IPS DF 4.7 (cell line): ENCODE data around the gene CCNY.
"Not testable (repeated sequence)": the region's sequence is repeated elsewhere in the genome, so short reads cannot be mapped to it uniquely, and the experiment has no call there.

Experiments used
- DNase-seq: peaks from one replicate; pipeline ENCODE4 v3.0.0-alpha.2; 2013; ENCODE audit warnings: low spot score; ENCODE audit errors: extremely low read depth

CCNY gene

GRCh38 chr10:35382096-35382495 is 45.8 kb downstream of the CCNY start:
- DNase-seq = no peak

- no peak for DNase-seq
These were observed 48.1 kb downstream of the CCNY start for GRCh38 chr10:35384265-35384868.

DNA sequence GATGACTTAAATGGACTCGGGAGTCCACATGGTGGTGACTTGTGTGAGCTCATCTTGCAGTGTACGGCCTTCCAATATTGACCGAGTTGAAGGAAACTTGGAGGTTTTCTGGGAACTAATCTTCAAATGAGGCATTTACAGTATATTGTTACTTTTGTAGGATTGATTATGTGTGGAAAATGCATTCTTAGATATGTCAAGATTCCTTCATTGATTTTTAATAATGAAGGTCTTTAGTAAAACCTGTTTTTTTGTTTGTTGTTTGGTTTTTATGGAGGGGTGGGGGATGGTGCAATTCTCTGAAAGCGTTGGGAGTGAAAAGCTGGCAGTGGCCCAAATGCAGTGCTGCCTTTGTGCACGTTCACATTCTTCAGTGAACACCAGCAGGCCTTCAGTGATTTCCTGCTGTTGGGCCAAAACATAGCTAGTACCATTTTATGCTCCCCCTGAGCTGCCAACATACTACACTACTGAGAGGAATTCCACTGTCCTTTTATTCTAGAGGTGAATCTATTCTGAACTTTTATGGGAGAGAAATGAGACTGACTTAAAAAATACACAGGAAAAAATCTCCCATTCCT is 50.4 kb downstream of the CCNY start:
- DNase-seq = no peak

GRCh38 chr10:35387768-35388167 is 51.5 kb downstream of the CCNY start:
- DNase-seq = no peak

- no peak for DNase-seq
These were observed 51.9 kb downstream of the CCNY start for GRCh38 chr10:35388197-35388596.

DNA sequence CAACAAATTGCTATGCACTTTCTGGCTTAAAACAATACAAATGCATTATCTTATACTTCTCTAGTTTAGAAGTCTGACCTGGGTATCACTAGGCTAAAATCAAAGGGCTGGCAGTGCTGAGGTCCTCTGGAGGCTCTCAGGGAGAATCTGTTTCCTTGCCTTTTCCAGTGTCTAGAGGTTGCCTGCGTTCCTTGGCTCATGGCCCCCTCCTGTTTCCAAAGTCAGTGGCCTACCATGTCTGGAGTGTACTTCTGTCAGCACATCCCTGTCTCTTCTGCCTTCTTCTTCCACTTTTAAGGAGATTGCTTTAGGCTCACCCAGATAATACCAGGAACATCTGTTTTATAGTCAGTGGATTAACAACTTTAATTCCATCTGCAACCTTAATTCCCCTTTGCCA is 52.4 kb downstream of the CCNY start:
- no peak for DNase-seq

GRCh38 chr10:35390161-35390840 is 54.0 kb downstream of the CCNY start:
- DNase-seq = no peak

- DNase-seq = no peak
These were observed 54.5 kb downstream of the CCNY start for GRCh38 chr10:35390843-35391152.

GRCh38 chr10:35391153-35391953 is 55.0 kb downstream of the CCNY start:
- DNase-seq = no peak

GRCh38 chr10:35391954-35392262 is 55.6 kb downstream of the CCNY start:
- DNase-seq = no peak

GRCh38 chr10:35392482-35393228 is 56.3 kb downstream of the CCNY start:
- DNase-seq = no peak

DNA sequence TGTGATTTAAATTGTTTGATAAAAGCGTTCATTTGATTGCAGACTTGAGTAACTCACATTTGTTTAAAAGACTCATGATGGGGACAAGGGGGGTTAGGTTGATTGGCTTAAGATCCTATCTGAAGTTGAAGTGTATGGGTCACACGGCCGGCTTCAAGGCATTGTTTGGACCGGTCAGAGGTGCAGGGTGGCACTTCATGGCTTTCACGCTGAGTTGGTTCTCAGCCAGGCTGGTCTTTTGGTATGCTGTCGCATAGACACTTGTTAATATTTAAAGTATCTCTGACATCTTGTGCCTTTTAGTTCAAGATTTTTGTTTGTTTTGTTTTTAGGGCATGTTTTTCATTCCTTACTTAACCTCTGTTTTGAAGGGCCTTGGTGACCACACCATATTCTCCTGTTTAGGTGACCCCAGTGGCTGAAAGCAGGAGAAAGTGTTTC is 58.1 kb downstream of the CCNY start:
- no peak for DNase-seq

- DNase-seq = no peak
These were observed 58.6 kb downstream of the CCNY start for GRCh38 chr10:35394934-35395333.

DNA sequence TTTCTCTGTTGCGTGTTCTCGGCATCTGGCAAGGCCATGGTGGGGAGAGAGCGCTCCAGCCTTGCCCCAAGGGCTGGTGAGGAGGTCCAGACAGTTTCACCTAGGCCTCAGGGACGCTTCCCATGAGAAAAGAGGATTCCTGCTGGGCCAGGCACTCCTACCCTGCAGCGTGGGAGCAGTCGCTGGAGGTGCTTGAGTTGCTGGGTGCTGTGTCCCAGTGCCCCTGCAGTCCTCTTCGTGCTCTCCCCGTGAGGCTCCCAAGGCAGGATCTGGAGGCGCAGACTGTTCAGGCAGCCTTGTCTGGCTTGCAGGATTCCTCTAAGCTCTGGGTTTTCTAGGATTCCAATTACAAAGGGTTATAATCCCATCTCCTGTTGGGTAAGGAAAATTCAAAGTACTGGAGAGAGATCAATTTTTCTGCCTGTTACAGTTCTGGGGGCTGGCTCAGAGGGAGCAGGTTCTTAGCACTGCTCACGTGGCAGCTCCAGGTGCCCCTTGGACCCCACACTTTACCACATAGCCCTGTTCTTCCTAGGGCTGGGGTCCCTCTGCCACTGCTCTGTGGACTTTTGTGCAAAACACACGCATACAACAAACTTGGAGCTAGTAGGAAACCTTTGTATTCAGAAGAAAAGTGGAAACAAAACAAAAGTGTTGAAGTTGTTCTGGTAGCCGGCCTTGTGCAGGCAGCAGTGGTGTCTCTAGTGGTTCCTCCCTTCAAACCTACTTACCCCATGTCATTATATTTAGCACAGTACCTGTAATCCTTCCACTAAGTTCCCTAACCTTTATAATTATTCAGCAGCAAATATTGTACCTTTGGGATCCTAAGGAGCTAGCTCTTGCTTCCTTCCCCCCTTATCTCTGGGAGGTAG is 60.5 kb downstream of the CCNY start:
- DNase-seq = no peak

DNA sequence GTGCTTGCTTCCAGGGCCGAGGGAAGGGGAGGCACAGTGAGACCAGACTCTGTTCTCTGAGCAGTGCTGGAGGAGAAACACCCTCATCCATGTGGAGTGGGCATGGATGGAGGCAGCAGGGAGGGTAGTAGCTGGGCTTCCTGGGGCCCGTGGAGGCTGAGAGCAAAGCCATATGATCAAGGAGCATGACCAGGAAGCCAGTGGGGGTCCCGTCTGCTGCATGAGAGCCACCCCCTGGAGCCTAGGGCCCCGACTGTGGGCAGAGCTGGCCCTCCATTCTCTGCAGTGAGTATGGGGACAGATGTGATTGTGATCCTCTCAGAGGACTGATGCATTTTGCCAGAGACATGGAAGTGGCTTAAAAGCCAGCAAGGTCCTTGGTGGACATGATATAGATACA is 61.6 kb downstream of the CCNY start:
- no peak for DNase-seq

- no peak for DNase-seq
These were observed 62.0 kb downstream of the CCNY start for GRCh38 chr10:35398355-35398754.

GRCh38 chr10:35398908-35399307 is 62.6 kb downstream of the CCNY start:
- DNase-seq = no peak

- DNase-seq = no peak
These were observed 63.2 kb downstream of the CCNY start for GRCh38 chr10:35399414-35400009.

DNA sequence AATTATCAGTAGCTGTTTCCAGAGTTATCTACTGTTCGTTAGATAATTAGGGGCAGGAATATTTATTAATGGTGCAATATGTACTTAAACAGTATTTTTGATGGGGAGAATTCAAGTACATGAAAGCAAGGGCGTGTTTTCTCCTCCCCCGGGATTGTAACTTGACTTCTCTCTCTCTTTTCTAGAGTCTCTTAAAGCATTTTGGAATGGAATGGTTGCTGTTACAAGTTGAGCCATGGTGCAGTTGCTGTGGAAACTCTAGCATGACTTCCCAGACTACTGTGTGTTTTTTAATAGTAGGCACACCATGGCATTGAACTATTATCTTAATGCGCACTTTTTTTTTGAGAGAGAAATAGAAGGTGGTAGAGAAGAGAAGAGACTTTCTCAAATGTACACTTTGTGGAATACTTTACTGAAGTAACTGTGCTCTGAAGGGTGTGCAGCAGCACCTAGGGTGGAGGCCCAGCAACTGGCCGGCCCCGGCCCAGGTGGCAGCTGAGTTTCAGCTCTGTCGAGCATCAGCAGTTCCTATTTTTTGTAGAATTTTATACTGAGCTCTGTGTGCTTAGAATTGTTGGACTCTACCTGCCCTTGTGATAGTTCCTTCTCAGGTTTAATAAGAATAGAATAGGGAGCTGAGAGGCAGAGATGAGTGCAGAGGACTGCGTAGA is 64.4 kb downstream of the CCNY start:
- no peak for DNase-seq

- not testable (repeated sequence) for DNase-seq
These were observed 67.2 kb downstream of the CCNY start for GRCh38 chr10:35403491-35403890.
